Hepatocyte (in vitro differentiated cells): Measurements from ENCODE around the gene CABYR.

Experiments used
- EZH2 ChIP-seq: fragments of 200-600 bp; sonication (generic); IDR thresholded peaks from 2 replicates; pipeline ENCODE4 v1.6.1; 2016; ENCODE audit warnings: antibody characterized with exemption, mild to moderate bottlenecking, borderline replicate concordance
- EZH2phosphoT487 ChIP-seq: fragments of 200-600 bp; sonication (generic); IDR thresholded peaks from one replicate; pipeline ENCODE4 v1.6.1; 2018; ENCODE audit warnings: antibody characterized with exemption, mild to moderate bottlenecking, low read depth, moderate library complexity; ENCODE audit not compliant: unreplicated experiment, severe bottlenecking
- TF ChIP-seq, protein P1 (sequence below): fragments of 200-600 bp; sonication (generic); IDR thresholded peaks from 2 replicates; pipeline ENCODE4 v1.5.1; 2016; ENCODE audit warnings: antibody characterized with exemption, mild to moderate bottlenecking; ENCODE audit not compliant: poor library complexity

DNA sequence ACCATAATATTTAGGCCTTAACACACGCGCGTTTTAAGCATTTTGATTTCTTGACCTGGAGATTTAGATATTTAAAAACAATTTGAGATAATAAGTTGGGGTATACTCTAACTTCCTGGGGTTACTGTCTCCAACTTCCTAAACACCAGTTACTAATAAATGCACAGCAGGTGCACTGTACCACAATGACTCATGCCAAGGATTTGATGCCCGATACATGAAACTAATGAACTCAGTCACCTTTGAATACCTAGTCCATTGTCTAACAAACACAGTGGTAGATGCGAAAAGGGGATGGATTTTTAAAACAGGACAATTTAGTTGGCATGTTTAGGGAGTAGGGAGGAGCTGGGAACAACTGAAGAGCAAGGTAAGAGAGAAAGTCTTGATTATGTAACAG, 21.2 kb downstream of the CABYR start:
- TF ChIP-seq, protein P1, sequence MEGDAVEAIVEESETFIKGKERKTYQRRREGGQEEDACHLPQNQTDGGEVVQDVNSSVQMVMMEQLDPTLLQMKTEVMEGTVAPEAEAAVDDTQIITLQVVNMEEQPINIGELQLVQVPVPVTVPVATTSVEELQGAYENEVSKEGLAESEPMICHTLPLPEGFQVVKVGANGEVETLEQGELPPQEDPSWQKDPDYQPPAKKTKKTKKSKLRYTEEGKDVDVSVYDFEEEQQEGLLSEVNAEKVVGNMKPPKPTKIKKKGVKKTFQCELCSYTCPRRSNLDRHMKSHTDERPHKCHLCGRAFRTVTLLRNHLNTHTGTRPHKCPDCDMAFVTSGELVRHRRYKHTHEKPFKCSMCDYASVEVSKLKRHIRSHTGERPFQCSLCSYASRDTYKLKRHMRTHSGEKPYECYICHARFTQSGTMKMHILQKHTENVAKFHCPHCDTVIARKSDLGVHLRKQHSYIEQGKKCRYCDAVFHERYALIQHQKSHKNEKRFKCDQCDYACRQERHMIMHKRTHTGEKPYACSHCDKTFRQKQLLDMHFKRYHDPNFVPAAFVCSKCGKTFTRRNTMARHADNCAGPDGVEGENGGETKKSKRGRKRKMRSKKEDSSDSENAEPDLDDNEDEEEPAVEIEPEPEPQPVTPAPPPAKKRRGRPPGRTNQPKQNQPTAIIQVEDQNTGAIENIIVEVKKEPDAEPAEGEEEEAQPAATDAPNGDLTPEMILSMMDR = no peak
- TF ChIP-seq EZH2phosphoT487 (no peak), EZH2 (no peak)
